Measurements from ENCODE around the gene ANKRD52. TPM values are rescaled to one million over a fixed set of nuclear protein-coding genes. Genes with fewer than 3 reads are reported as not detected.

ANKRD52 gene
- polyA plus RNA-seq, 1 donor from 2014 or later: 19.6 TPM

- peak overlapping the region in 2 of 4 donors; percentile 64 to 73 for H3K4me3 Mint-ChIP-seq
- H3K4me1 Mint-ChIP-seq: peaks cover 6 to 16% (median 14%) of the 10 kb centered on the region in 3 donors
- H3K27ac Mint-ChIP-seq: no peak overlapping the region
- H3K36me3 Mint-ChIP-seq: no peaks in the 10 kb centered on the region
- no peaks in the 10 kb centered on the region for H3K27me3 Mint-ChIP-seq
- H3K9me3 Mint-ChIP-seq: no peaks in the 10 kb centered on the region
Observed at GRCh38 chr12:56260921-56261320, 2.7 kb upstream of the ANKRD52 start.

GRCh38 chr12:56260380-56260779, 2.2 kb upstream of the ANKRD52 start:
- no peaks in the 10 kb centered on the region for H3K36me3 Mint-ChIP-seq
- peak overlapping the region in 1 of 4 donors; percentile 64 for H3K4me3 Mint-ChIP-seq
- H3K4me1 Mint-ChIP-seq: peaks cover 6 to 14% (median 14%) of the 10 kb centered on the region in 3 donors
- no peaks in the 10 kb centered on the region for H3K27me3 Mint-ChIP-seq
- no peak overlapping the region for H3K27ac Mint-ChIP-seq
- H3K9me3 Mint-ChIP-seq: no peaks in the 10 kb centered on the region

GRCh38 chr12:56258820-56259183, 618 bp upstream of the ANKRD52 start:
- Mint-ChIP-seq H3K27ac (peak overlapping the region; percentile 88 to 91 (median 91)), H3K9me3 (no peaks in the 10 kb centered on the region), H3K27me3 (no peaks in the 10 kb centered on the region), H3K4me1 (peaks cover 6 to 14% (median 14%) of the 10 kb centered on the region in 3 donors), H3K4me3 (peak overlapping the region; percentile 90 to 96 (median 94)), H3K36me3 (peaks cover 4% of the 10 kb centered on the region)

- Mint-ChIP-seq H3K4me3 (peak overlapping the region; percentile 74 to 95 (median 85)), H3K9me3 (no peaks in the 10 kb centered on the region), H3K27ac (peak overlapping the region in 2 of 3 donors; percentile 31 to 85), H3K36me3 (peaks cover 4% of the 10 kb centered on the region), H3K27me3 (no peaks in the 10 kb centered on the region), H3K4me1 (peaks cover 6 to 14% (median 14%) of the 10 kb centered on the region in 3 donors)
Observed at GRCh38 chr12:56257491-56258067, 605 bp downstream of the ANKRD52 start.

- Mint-ChIP-seq H3K36me3 (peaks cover 4% of the 10 kb centered on the region), H3K4me3 (peak overlapping the region; percentile 74 to 95 (median 85)), H3K27ac (peak overlapping the region in 2 of 3 donors; percentile 79 to 85), H3K27me3 (no peaks in the 10 kb centered on the region), H3K4me1 (peaks cover 6 to 14% (median 14%) of the 10 kb centered on the region in 3 donors), H3K9me3 (no peaks in the 10 kb centered on the region)
Observed at GRCh38 chr12:56257071-56257470, 1.1 kb downstream of the ANKRD52 start.

GRCh38 chr12:56256326-56256960, 1.7 kb downstream of the ANKRD52 start:
- H3K27ac Mint-ChIP-seq: peak overlapping the region in 2 of 3 donors; percentile 79 to 85
- H3K9me3 Mint-ChIP-seq: no peaks in the 10 kb centered on the region
- H3K4me1 Mint-ChIP-seq: peaks cover 6 to 14% (median 14%) of the 10 kb centered on the region in 3 donors
- H3K27me3 Mint-ChIP-seq: no peaks in the 10 kb centered on the region
- H3K4me3 Mint-ChIP-seq: peak overlapping the region in 3 of 4 donors; percentile 11 to 81 (median 74)
- peaks cover 4% of the 10 kb centered on the region for H3K36me3 Mint-ChIP-seq

GRCh38 chr12:56255671-56256070, 2.5 kb downstream of the ANKRD52 start:
- H3K27ac Mint-ChIP-seq: peak overlapping the region in 1 of 3 donors; percentile 65
- H3K36me3 Mint-ChIP-seq: peaks cover 4% of the 10 kb centered on the region
- H3K27me3 Mint-ChIP-seq: no peaks in the 10 kb centered on the region
- peaks cover 6 to 14% (median 14%) of the 10 kb centered on the region in 3 donors for H3K4me1 Mint-ChIP-seq
- peak overlapping the region in 2 of 4 donors; percentile 70 to 74 for H3K4me3 Mint-ChIP-seq
- H3K9me3 Mint-ChIP-seq: no peaks in the 10 kb centered on the region

GRCh38 chr12:56253091-56253490, 5.1 kb downstream of the ANKRD52 start:
- no peak overlapping the region for H3K27ac Mint-ChIP-seq
- peaks cover 0 to 8% (median 7%) of the 10 kb centered on the region in 3 donors for H3K4me1 Mint-ChIP-seq
- no peaks in the 10 kb centered on the region for H3K27me3 Mint-ChIP-seq
- peak overlapping the region in 1 of 4 donors; percentile 16 for H3K4me3 Mint-ChIP-seq
- peaks cover 6% of the 10 kb centered on the region for H3K36me3 Mint-ChIP-seq
- no peaks in the 10 kb centered on the region for H3K9me3 Mint-ChIP-seq

- Mint-ChIP-seq H3K27ac (no peak overlapping the region), H3K4me3 (no peak overlapping the region), H3K9me3 (no peaks in the 10 kb centered on the region), H3K27me3 (no peaks in the 10 kb centered on the region), H3K36me3 (peaks cover 8% of the 10 kb centered on the region), H3K4me1 (peaks cover 0 to 8% (median 7%) of the 10 kb centered on the region in 3 donors)
Observed at GRCh38 chr12:56252649-56253048, 5.5 kb downstream of the ANKRD52 start.

- H3K27ac Mint-ChIP-seq: peak overlapping the region in 1 of 3 donors; percentile 16
- H3K9me3 Mint-ChIP-seq: no peaks in the 10 kb centered on the region
- H3K4me1 Mint-ChIP-seq: peaks cover 0 to 2% (median 0%) of the 10 kb centered on the region in 3 donors
- H3K4me3 Mint-ChIP-seq: no peak overlapping the region
- H3K27me3 Mint-ChIP-seq: no peaks in the 10 kb centered on the region
- peaks cover 7% of the 10 kb centered on the region for H3K36me3 Mint-ChIP-seq
Observed at GRCh38 chr12:56248711-56249110, 9.5 kb downstream of the ANKRD52 start.

GRCh38 chr12:56247923-56248322, 10.3 kb downstream of the ANKRD52 start:
- H3K27ac Mint-ChIP-seq: no peak overlapping the region
- H3K4me1 Mint-ChIP-seq: peaks cover 0 to 4% (median 0%) of the 10 kb centered on the region in 3 donors
- H3K27me3 Mint-ChIP-seq: no peaks in the 10 kb centered on the region
- H3K36me3 Mint-ChIP-seq: peaks cover 7% of the 10 kb centered on the region
- H3K9me3 Mint-ChIP-seq: no peaks in the 10 kb centered on the region
- no peak overlapping the region for H3K4me3 Mint-ChIP-seq

GRCh38 chr12:56244494-56244893, 13.7 kb downstream of the ANKRD52 start:
- peaks cover 7 to 16% (median 10%) of the 10 kb centered on the region in 3 donors for H3K4me1 Mint-ChIP-seq
- no peak overlapping the region for H3K27ac Mint-ChIP-seq
- no peak overlapping the region for H3K4me3 Mint-ChIP-seq
- H3K9me3 Mint-ChIP-seq: no peaks in the 10 kb centered on the region
- no peaks in the 10 kb centered on the region for H3K27me3 Mint-ChIP-seq
- H3K36me3 Mint-ChIP-seq: peaks cover 7% of the 10 kb centered on the region

GRCh38 chr12:56243731-56244181, 14.4 kb downstream of the ANKRD52 start:
- Mint-ChIP-seq H3K36me3 (peaks cover 7% of the 10 kb centered on the region), H3K4me1 (peaks cover 7 to 16% (median 10%) of the 10 kb centered on the region in 3 donors), H3K27me3 (no peaks in the 10 kb centered on the region), H3K27ac (no peak overlapping the region), H3K9me3 (no peaks in the 10 kb centered on the region), H3K4me3 (no peak overlapping the region)

GRCh38 chr12:56242986-56243385, 15.2 kb downstream of the ANKRD52 start:
- Mint-ChIP-seq H3K27me3 (no peaks in the 10 kb centered on the region), H3K4me1 (peaks cover 7 to 16% (median 10%) of the 10 kb centered on the region in 3 donors), H3K9me3 (no peaks in the 10 kb centered on the region), H3K27ac (no peak overlapping the region), H3K4me3 (peak overlapping the region in 1 of 4 donors; percentile 17), H3K36me3 (peaks cover 7% of the 10 kb centered on the region)

- peaks cover 7 to 16% (median 10%) of the 10 kb centered on the region in 3 donors for H3K4me1 Mint-ChIP-seq
- no peaks in the 10 kb centered on the region for H3K9me3 Mint-ChIP-seq
- peak overlapping the region in 2 of 4 donors; percentile 57 to 73 for H3K4me3 Mint-ChIP-seq
- H3K27me3 Mint-ChIP-seq: no peaks in the 10 kb centered on the region
- H3K27ac Mint-ChIP-seq: peak overlapping the region; percentile 74 to 90 (median 76)
- H3K36me3 Mint-ChIP-seq: peaks cover 2% of the 10 kb centered on the region
Observed at GRCh38 chr12:56241424-56242303, 16.5 kb downstream of the ANKRD52 start.
